Skin of body (tissue), 2 donors: ENCODE data around the gene PLIN3. TPM values are rescaled to one million over a fixed set of nuclear protein-coding genes. Genes with fewer than 3 reads are reported as not detected.
"Not testable (repeated sequence)": the region's sequence is repeated elsewhere in the genome, so short reads cannot be mapped to it uniquely, and the experiment has no call there.

Experiments used
- DNase-seq: peaks from one replicate; lab custom pipeline; 2025; lab: John Stamatoyannopoulos, UW
- total RNA-seq: library from RNA; depleted of rRNA; stranded (reverse); fragments of >200 nt; gene quantifications from one replicate; pipeline ENCODE4 v1.2.3, GENCODE V29; 2014

PLIN3 gene, protein sequence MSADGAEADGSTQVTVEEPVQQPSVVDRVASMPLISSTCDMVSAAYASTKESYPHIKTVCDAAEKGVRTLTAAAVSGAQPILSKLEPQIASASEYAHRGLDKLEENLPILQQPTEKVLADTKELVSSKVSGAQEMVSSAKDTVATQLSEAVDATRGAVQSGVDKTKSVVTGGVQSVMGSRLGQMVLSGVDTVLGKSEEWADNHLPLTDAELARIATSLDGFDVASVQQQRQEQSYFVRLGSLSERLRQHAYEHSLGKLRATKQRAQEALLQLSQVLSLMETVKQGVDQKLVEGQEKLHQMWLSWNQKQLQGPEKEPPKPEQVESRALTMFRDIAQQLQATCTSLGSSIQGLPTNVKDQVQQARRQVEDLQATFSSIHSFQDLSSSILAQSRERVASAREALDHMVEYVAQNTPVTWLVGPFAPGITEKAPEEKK
- total RNA-seq, result 47.3 TPM

DNA sequence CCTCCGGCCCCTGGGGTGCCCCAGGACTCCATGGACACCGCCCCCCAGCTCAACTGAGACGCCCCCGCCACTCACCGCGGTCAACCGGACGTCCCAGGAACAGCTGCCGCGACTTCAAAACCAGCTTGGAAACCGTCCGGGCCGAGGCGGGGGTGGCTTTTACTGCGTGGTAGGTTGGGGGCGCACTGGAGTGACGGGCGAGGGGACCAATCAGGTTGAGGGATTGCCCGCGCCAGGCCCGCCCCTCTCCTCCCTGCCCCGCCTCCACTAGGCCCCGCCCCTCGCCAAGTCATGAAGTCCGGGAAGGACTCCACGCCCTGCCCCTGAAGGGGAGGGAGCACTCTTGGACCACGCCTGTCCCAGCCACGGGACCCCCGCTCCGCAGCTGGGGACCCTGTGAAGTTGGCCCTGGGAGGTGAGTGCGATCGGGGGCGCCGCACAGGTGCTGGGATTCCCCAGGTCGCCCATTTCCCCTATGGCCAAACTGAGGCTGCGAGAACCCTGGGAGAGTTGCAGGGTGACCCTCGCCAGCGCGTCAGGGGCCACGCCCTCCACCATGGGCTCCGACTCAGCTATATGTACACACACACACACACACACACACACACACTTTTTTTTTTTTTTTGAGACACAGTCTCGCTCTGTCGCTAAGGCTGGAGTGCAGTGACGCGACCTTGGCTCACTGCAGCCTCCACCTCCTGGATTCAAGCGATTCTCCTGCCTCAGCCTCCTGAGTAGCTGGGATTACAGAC is at the start of gene PLIN3:
Gene PLIN3 (minus strand): TSS at position 134 of the 752 bp plus-strand sequence. CDS start 6,273 bp downstream, outside the sequence.
- DNase-seq, result peak; percentile 97

DNA sequence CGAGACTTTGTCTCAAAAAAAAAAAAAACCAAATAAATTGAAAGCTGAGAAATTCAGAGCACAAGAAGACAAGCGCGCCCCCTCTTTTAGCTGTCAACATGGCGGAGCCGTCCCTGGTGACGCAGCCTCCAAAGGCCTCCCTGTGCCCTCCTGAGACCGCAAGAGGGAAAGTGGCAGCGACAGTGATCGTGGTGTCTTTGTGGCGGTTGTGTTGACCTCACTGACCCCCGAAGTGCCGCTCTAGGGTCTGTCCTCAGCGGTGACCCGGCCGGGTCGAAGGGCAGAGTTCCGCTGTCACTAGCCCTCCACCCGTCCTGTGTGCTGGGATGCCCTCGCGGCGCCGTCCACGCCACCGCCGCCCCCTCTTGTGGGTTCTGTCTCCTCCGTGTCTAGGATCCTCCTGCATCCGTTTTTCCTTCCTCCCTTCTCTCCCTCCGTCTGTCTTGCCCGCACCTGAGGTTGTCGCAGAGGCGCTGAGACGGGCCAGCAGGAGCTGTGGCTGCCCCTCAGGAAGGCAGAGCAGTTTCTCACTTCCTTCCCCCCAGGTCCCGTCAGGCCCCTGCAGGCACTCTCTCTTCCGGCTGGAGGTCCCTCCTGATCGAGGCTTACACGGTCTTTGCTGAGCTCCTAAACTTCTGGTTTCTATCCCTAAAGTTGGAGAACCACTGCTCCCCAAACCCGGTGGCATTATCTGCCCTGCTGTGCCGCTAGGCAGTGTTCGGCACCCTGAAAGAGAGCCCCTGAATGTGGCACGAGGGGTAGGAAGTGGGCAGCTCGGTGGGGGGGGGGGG is 49.0 kb upstream of the PLIN3 start:
- DNase-seq, result no peak

DNA sequence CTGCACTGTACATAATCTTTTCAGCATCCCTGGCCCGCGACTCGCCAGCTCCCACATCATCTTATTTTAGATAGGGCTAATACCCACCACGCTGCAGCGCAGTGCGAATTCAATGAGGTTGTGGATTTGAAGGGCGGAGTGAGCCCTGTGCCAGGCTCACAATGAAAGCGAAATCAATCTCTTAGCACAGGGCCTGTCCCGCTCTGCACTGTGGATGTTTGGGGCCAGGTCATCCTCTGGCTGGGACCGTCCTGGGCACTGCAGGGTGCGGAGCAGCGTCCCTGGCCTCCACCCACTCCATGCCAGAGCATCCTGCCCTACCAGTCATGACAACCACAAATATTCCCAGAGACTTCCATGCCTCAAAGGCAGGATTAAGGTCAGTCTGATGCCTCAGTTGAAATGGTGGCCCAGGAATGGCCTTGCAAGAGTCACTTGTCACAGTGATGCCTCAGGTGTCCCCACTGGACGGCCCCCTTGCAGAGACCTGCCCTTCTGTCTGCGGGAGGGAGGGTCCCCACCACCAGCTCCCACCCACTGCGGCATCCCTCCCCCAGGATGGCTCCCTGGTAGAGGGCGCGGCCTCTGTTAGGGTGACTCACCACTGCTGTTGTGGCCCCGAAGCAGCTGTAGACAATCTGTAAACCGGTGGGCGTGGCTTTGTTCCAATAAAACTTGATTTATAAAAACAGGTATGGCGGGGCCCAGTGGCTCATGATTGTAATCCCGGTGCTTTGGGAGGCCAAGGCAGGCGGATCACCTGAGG is 47.5 kb upstream of the PLIN3 start:
- DNase-seq, result no peak

DNA sequence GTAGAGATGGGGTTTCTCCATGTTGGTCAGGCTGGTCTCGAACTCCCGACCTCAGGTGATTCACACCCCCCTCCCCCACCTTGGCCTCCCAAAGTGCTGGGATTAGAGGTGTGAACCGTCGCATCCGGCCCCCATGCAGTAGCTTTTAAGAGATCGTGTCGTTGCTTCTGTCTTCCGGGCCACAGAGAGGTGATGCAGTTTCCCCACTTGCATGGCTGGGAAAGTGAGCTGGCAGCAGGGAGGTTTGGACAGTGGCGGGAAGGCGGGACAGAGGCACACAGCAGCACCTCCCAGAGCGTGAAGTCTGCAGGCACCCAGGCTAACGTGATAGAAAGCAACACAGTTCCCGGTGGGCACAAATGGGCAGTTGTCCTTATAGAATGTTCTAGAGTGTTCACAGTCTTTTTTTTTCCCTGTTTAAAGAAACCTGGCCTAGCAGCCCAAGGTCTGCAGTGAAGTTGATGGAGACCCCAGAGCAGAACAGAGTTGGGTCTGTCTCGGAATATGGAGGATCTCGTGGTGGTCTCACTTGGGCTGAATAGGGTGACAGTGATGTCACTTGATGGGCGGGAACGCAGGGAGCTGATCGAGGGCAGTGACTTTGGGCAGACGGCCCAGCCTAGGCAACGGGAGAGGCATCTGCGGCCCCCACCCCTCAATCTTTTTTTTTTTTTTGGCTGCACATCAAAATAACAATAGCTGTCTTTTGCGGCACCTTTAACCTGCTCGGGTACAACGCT is 46.7 kb upstream of the PLIN3 start:
- DNase-seq, result no peak

DNA sequence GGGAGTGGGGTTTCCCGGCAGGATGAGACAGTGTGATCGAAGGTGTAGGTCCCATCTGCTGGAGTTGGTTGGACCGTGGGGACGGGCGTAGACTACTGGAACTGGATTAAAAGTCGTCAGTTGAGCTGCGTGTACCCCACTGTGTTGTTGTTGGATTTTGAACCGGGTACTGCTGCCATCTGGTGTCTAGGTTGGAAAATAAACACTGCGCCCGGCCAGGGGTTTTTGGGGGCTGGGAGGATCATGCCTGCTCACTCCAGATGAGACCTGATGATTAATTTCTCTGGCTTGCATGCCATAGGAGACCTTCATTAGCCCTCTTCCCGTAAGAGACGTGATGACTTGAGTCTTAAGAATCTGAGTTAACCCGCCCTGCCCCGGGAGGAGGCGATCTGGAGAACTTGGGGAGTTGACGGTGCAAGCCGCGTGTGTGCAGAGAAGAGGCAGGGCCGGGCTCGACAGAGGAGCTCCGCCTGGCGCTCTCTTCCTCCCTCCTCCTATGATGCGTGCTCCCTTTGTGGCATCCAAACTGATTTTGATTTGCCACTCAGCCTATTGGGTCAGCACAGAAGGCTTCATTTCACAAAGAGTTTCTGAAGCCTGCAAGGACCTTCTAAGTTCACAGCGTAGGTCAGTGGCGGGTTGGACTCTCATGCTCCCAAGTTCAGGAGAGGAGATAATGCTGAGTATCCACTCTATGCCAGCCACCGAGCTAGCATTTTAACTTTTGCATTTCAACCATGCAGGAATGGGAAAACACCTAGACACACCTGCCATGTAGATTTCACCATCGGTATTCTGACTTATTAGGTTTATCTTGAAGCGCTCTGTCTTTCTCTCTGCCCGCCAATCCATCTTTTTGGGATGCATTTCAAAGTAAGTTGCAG is 44.6 kb upstream of the PLIN3 start:
- peak; percentile 61 for DNase-seq

DNA sequence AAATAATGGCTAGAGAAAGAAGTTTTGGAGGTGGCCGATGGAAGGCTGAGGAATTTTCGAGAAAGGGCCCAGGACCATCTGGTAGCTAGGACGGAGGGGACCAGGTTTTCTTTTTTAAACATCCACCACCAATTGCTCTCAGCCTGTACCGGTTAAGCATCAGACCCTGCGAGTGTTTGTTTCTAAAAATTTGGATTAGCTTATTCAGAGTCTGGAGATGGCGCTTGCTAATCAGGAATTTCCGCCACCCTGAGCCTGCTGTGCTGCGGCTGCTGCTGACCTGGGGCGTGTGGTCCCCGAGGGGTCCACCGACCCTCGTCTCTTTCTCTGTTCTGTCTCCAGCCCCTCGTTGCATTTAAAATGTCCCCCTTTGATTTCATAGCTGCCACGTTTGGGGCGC is 43.8 kb upstream of the PLIN3 start:
- no peak for DNase-seq

DNA sequence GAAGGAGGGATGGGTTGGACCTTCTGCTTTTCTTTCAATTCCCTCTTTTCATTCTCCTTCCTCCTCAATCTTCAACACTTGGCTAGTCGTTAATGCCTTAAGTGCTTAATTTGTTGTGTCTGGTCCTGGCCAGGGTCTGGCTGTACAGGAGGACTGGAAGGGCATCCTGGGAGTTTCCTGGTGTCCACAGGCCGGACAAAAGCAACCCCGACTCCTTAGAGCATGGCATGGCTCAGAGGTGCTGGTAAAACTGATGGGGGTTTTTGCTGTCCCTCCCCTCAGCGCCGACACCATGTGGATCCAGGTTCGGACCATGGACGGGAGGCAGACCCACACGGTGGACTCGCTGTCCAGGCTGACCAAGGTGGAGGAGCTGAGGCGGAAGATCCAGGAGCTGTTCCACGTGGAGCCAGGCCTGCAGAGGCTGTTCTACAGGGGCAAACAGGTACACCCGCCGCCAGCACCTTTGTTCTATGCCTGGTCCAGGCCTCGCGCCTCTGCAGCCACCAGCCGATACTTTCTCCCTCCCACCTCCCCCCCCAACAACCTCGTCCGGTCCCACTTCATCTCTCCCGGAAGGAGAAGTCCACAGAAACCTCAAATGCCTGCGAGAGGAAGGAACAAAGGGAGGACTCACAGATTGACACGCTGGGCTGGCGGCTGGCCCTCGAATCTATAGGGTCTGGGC is 43.3 kb upstream of the PLIN3 start:
- DNase-seq, result no peak

DNA sequence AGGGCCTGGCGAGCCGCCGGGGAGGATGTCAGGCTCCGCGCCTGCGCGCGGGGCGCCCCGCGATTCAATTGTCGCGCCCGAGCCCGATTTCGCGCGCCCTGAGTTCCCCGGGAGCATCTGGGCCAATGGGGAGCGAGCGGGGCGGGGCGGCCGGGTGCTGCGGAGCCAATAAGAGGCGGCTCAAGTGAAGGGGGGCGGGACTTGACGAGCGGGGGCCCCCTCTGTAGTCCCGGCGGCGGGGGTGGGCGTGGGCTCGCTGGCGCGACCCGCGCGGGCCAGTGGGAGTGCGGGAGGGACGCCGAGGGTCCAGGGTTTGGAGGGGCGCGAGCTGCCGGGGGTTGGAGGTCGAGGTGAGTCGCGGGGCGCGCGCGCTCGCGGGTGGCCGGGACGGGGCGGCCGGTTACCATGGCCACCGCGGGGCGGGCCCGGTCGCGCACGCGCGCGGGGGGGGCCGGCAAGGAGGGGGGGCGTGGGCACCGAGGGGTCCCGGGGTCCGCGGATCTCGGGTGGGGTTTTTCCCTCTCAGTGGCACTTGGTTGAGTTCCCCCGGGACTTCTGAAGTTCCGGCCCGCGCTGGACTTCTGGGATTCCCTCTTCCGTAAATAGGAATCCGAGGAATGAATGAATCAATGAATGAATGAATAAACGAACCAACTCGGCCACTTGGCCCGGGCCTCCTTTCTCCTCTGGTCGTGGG is 42.6 kb upstream of the PLIN3 start:
- DNase-seq, result peak; percentile 83

DNA sequence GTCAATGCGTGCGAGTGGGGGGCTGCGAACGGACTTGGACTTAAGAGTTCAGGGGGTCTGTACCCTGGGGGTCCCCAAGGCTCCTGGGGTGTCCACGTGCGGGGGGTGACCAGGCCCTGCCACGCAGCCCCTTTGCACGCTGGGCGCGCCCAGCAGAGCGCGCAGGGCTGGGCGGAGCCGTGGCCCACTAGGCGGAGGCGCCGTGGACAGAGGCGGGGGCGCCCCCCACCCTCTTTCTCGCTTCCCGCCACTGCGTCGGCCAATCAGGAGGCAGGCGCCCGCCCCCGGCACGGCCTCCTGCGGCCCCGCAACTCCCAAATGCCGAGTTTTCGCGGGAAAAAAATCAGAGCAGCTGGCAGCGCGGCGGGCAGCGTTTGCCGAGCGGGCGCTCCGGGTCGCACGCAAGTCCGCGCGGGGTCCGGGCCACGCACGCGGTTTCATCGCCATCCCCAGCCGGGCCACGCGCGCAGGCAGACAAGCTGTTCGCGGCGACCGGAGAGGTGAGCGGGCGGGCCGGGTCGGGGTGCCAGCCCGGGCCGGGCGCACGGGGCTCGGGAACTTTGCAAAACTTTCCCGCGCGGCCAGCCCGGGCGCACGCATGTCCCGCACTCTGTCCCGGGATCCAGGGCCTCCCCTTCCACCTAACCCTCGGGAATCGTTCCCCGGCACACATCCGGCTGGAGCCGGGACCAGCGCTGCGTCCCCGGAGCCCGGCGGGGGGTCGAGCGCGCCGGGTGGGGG is 41.9 kb upstream of the PLIN3 start, which contains the start of gene UHRF1:
Gene UHRF1 (plus strand): TSS at position 346 of the 741 bp plus-strand sequence. CDS start 1,385 bp downstream, outside the sequence.
- DNase-seq, result peak; percentile 16

DNA sequence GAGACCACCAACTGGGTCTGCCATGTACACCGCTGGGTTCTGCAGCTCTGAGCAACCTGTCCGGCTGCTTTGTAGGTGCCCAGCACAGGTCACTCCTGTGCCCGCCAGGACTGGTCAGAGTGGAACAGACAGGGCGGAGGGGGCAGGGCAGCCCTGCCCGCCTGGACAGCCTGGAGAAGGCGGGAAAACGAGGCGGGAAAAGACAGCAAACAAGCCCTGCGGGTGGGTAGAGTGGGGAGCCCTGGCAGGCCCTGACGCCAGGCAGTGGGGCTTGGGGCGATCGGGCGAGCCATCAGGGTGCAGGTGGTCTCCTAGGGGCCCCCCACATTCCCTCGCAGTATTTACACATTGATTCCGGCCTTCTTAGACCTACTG is 41.3 kb upstream of the PLIN3 start:
- no peak for DNase-seq

DNA sequence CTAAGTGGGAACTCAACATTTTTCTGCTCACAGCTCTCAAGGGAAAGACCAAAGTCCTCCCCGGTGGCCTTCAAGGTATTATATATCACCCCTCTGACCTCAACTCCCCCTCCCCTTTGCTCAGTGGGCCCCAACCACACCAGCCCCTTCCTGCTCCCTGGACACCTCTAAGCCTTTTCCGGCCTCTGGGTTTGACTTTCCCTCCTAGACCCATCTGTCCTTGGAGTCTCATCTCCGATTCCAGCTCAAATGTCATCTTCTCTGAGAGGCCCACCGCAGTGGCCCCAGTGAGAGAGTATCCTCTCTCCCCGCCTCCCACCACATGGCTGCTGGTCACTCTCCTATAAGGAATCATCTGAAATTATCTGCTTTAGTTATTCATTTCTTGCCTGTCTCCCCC is 40.9 kb upstream of the PLIN3 start:
- no peak for DNase-seq

DNA sequence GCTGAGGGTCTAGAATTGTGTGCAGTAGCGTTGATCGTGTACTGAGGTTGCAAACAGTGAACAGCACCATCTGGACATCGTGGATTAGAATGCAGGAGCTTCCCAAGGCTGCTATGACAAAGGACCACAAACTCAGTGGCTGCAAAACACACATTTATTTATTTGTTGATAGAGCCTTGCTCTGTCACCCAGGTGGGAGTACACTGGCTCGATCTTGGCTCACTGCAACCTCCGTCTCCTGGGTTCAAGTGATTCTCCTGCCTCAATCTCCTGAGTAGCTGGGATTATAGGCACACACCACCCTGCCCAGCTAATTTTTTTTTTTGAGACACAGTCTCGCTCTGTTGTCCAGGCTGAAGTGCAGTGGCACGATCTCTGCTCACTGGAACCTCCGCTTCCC is 39.5 kb upstream of the PLIN3 start:
- DNase-seq, result no peak

DNA sequence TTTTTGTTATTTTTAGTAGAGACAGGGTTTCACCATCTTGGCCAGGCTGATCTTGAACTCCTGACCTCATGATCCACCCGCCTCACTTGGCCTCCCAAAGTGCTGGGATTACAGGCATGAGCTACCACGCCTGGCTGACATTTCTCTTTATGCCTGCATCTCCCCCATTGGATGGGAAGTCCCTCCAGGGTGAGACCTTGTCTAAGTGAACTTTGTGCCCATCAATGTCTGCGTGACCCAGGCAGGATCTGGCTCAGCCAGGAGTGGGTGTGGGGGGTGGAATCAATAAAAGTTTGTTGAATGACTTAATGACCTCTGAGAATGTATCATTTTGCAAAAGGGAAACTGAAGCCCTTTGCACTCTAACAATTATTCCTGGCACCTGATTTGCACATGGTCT is 37.0 kb upstream of the PLIN3 start:
- no peak for DNase-seq

DNA sequence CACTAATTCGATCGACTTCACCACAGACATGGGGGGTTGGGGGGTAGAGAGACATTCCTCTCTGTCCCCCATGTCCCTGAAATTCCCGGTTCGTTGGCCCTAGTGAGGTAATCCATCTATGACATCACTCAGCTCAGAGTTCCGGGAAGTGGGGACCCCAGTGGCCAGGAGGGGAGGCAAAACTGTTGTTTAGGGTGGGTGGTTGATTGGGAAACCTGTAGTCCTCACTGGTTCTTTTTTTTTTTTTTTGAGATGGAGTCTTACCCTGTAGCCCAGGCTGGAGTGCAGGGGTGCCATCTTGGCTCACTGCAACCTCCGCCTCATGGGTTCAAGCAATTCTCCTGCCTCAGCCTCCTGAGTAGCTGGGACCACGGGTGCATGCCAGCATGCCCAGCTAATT is 35.3 kb upstream of the PLIN3 start, which contains the start of gene ARRDC5:
Gene ARRDC5 (minus strand): TSS at position 101 of the 400 bp plus-strand sequence. CDS start 71 bp downstream, at position 30.
- DNase-seq, result no peak

DNA sequence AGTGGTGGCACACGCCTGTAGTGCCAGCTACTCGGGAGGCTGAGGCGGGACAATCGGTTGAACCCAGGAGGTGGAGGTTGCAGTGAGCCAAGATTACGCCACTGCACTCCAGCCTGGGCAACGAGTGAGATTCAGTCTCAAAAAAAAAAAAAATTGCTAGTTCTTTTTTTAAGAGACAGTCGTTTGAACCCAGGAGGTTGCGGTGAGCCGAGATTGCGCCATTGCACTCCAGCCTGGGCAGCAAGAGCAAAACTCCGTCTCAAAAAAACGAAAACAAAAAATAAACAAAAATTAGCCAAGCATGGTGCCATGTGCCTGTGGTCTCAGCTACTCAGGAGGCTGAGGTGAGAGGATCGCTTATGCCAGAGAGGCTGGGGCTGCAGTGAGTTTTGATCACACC is 33.4 kb upstream of the PLIN3 start:
- DNase-seq, result not testable (repeated sequence)

DNA sequence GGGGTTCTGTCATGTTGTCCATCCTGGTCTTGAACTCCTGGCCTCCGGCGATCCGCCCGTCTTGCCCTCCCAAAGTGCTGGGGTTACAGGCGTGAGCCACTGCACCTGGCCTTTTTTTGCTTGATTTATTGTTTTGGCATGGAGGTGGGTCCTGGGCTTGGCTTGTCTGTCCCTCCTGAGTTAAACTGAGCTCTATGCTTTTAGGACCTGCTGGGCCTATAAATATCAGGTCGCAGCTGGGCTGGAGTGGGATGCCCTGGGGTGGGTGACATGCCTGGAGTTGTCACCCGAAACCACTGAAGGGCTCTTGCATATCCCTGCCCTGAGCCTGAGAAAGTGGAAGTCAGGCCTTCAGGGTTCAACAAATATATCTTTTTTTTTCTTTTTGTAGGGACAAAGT is 29.7 kb upstream of the PLIN3 start:
- no peak for DNase-seq

DNA sequence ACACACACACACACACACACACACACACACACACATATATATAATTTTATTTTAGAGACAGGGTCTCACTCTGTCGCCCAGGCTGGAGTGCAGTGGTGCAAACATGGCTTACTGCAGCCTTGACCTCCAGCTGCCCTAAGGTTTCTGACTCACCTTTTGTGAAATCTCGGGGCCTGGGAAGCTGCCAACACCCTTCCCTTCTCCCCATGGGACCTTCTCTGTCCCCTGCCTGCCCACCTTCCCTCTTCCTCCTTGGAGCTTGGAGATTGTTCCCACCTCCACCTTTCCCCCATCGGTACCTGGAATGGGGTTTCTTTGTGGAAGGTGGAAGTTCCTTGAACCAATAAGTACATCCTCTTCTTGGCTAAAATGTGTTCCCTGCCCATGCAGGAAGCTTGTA is 28.9 kb upstream of the PLIN3 start:
- no peak for DNase-seq
